ENCODE results near the gene TXN2. TPM values are rescaled to one million over a fixed set of nuclear protein-coding genes. Genes with fewer than 3 reads are reported as not detected.

Gene TXN2
- total and polyA plus RNA-seq, 2 of the 4 experiments (the other 2 are of a cell fraction): 49.6 to 166 TPM

DNA sequence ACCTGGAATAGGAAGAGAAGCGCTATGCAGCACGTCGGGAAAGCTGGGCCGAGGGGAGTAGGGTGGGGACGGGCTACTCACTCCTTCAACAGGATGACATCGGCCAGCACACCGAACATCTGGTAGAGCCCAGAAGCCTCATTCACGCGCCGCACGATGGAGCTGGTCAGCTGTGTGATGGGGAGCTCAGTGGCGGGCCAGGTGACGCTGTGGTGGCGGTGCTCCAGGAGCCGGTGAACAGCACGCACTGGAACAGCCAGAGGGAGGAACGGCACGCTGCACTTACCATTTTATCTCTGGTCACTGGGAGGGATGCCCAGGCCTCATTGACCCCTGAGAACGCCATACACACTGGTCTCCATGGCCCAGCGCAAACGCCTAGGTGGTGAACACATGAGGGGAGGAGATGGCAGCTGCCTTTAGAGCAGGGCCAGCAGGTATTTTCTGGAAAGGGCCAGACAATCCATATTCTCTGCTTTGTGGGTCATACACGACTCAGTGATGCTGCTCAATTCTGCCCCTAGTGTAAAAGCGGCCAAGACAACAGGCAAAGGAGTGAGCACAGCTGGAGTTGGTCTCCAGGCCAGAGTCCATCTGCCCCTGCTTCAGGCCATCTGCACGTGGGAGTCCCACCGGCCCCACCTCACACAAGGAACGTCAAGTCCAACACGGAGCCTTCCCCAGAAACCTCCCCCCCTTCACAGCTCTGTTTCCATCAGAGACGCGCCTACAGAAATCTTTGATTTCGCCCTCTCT lies 16.6 kb upstream of the TXN2 start:
- Histone ChIP-seq H3K4me1 (ENCODE audit: control insufficient read depth, insufficient read depth, low read length) (no peaks in the 10 kb centered on the region), H3K9me1 (ENCODE audit: insufficient read depth, low read length) (no peaks in the 10 kb centered on the region), H2AK5ac (ENCODE audit: low read depth, low read length) (no peak overlapping the region), H2BK5ac (ENCODE audit: low read depth, low read length, poor library complexity, severe bottlenecking) (no peak overlapping the region), H3K18ac (ENCODE audit: low read depth, low read length) (no peak overlapping the region), H2BK15ac (ENCODE audit: low read depth, low read length) (no peak overlapping the region), H3K27ac (ENCODE audit: insufficient read depth, low read length) (no peak overlapping the region), H3K4me2 (ENCODE audit: low read depth, low read length) (no peak overlapping the region), H2BK120ac (ENCODE audit: low read depth, low read length) (no peak overlapping the region), H3K36me3 (ENCODE audit: control insufficient read depth, insufficient read depth, low read length) (peaks cover 9% of the 10 kb centered on the region), H4K20me1 (ENCODE audit: insufficient read depth, low read length) (no peaks in the 10 kb centered on the region), H2AFZ (replicated peaks; ENCODE audit: low read length, poor library complexity) (no peak overlapping the region), H3K79me1 (ENCODE audit: low read depth in 1 of 2, low read length in 2 of 2) (no peaks in the 10 kb centered on the region), H4K91ac (ENCODE audit: insufficient read depth, low read depth, low read length) (no peak overlapping the region), H3K23ac (ENCODE audit: low read depth, low read length) (no peak overlapping the region), H3K27me3 (ENCODE audit: control insufficient read depth, insufficient read depth, low read length) (no peaks in the 10 kb centered on the region), H3K9ac (ENCODE audit: low read depth, low read length) (no peak overlapping the region), H3K4me3 (ENCODE audit: insufficient read depth, low read depth, low read length) (no peak overlapping the region), H3K9me3 (ENCODE audit: control insufficient read depth, insufficient read depth, low read length) (no peaks in the 10 kb centered on the region), H4K5ac (ENCODE audit: low read depth, low read length) (no peak overlapping the region), H3K4ac (ENCODE audit: low read depth, low read length) (no peak overlapping the region), H4K8ac (ENCODE audit: low read depth in 2 of 2, low read length in 2 of 2) (no peak overlapping the region), H2AK9ac (replicated peaks; ENCODE audit: low read depth, low read length, poor library complexity) (peak overlapping the region; percentile 15), H2BK20ac (ENCODE audit: low read depth, low read length) (no peak overlapping the region), H3K14ac (replicated peaks; ENCODE audit: low read depth, low read length) (no peak overlapping the region), H3K56ac (ENCODE audit: extremely low read depth, insufficient read depth, low read length) (no peak overlapping the region)
- intact Hi-C loops (cut with micrococcal nuclease): no loop called here
- ChIA-PET CTCF (no interaction called here), POLR2A (ENCODE audit: unreplicated experiment) (no interaction called here)
- in situ Hi-C loops (cut with MboI; ENCODE audit: low sequenced_read_pairs): no loop called here
- WGBS, 2 experiments (ENCODE audit: extremely low coverage in 2 of 2, insufficient read length in 1 of 2): 87% methylated on average over 14 of the region's 30 CpGs; no CpG with 5 or more reads in 1 of the 2 experiments
- dilution Hi-C loops (cut with HindIII; ENCODE audit: low sequenced_read_pairs, unreplicated experiment): no loop called here
- ATAC-seq (ENCODE audit: low read depth) (no peak; the same call in 1 of the 2 replicates), DNase-seq (no peak)
- no peak for TF ChIP-seq MXI1 (IDR thresholded peaks at IDR 0.05; ENCODE audit: borderline replicate concordance, low read depth, low read length)
- no peak for TF ChIP-seq RAD21 (IDR thresholded peaks at IDR 0.05; ENCODE audit: low read length)
- no peak for TF ChIP-seq NFE2L2 (IDR thresholded peaks at IDR 0.05; ENCODE audit: low read depth, low read length)
- no peak for TF ChIP-seq MAFK (IDR thresholded peaks at IDR 0.05; ENCODE audit: low read depth, low read length)
- no peak for TF ChIP-seq MAZ (IDR thresholded peaks at IDR 0.05; ENCODE audit: borderline replicate concordance, low read depth, low read length)
- TF ChIP-seq RFX5 (IDR thresholded peaks at IDR 0.05; ENCODE audit: low read depth, low read length): no peak
- TF ChIP-seq, protein P1, sequence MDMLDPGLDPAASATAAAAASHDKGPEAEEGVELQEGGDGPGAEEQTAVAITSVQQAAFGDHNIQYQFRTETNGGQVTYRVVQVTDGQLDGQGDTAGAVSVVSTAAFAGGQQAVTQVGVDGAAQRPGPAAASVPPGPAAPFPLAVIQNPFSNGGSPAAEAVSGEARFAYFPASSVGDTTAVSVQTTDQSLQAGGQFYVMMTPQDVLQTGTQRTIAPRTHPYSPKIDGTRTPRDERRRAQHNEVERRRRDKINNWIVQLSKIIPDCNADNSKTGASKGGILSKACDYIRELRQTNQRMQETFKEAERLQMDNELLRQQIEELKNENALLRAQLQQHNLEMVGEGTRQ (IDR thresholded peaks at IDR 0.05; ENCODE audit: low read depth, low read length): no peak
- TF ChIP-seq RCOR1 (IDR thresholded peaks at IDR 0.05; ENCODE audit: insufficient replicate concordance, low read length): no peak
- no peak for TF ChIP-seq CEBPB (IDR thresholded peaks at IDR 0.05; ENCODE audit: low read depth, low read length)
- TF ChIP-seq POLR2A (IDR thresholded peaks at IDR 0.05; ENCODE audit: low read depth, low read length): no peak
- TF ChIP-seq BHLHE40 (IDR thresholded peaks at IDR 0.05; ENCODE audit: low read depth, low read length): no peak
- BruUV-seq (replicated peaks): no TSS peak

Measured in IMR-90 (cell line).